NCI-H128 (cell line): ENCODE results near the gene NR2C2.
"Not testable (repeated sequence)": the region's sequence is repeated elsewhere in the genome, so short reads cannot be mapped to it uniquely, and the experiment has no call there.

Experiments used
- DNase-seq: peaks from one replicate; lab custom pipeline; 2025; ENCODE audit not compliant: unreplicated experiment; lab: John Stamatoyannopoulos, UW

The NR2C2 gene

GRCh38 chr3:14957153-14957552 lies 9.8 kb downstream of the NR2C2 start:
- no peak for DNase-seq

GRCh38 chr3:14957925-14958324 lies 10.5 kb downstream of the NR2C2 start:
- no peak for DNase-seq

- no peak for DNase-seq
Observed at GRCh38 chr3:14959359-14959943, 12.1 kb downstream of the NR2C2 start.

- no peak for DNase-seq
Observed at GRCh38 chr3:14962762-14963161, 15.4 kb downstream of the NR2C2 start.

GRCh38 chr3:14967285-14967684 lies 19.9 kb downstream of the NR2C2 start:
- DNase-seq, result no peak

- no peak for DNase-seq
Observed at GRCh38 chr3:14969671-14970070, 22.3 kb downstream of the NR2C2 start.

- DNase-seq, result no peak
Observed at GRCh38 chr3:14976317-14976716, 28.9 kb downstream of the NR2C2 start.

GRCh38 chr3:14980689-14981088 lies 33.3 kb downstream of the NR2C2 start:
- no peak for DNase-seq

GRCh38 chr3:14984581-14985113 lies 37.3 kb downstream of the NR2C2 start:
- DNase-seq, result no peak

GRCh38 chr3:14988988-14989394 lies 41.6 kb downstream of the NR2C2 start:
- DNase-seq, result no peak

- no peak for DNase-seq
Observed at GRCh38 chr3:14989943-14990779, 42.8 kb downstream of the NR2C2 start.

- DNase-seq, result no peak
Observed at GRCh38 chr3:14990780-14991148, 43.4 kb downstream of the NR2C2 start.

- DNase-seq, result no peak
Observed at GRCh38 chr3:14991151-14991742, 43.9 kb downstream of the NR2C2 start.

- no peak for DNase-seq
Observed at GRCh38 chr3:14991818-14992612, 44.6 kb downstream of the NR2C2 start.

GRCh38 chr3:14997941-14998340 lies 50.6 kb downstream of the NR2C2 start:
- no peak for DNase-seq

- not testable (repeated sequence) for DNase-seq
Observed at GRCh38 chr3:14999182-14999581, 51.8 kb downstream of the NR2C2 start.

GRCh38 chr3:15007681-15008141 lies 60.3 kb downstream of the NR2C2 start:
- DNase-seq, result no peak

GRCh38 chr3:15009167-15009566 lies 61.8 kb downstream of the NR2C2 start:
- DNase-seq, result no peak

GRCh38 chr3:15010664-15011063 lies 63.3 kb downstream of the NR2C2 start:
- DNase-seq, result no peak

GRCh38 chr3:15011174-15011573 lies 63.8 kb downstream of the NR2C2 start:
- DNase-seq, result no peak
